Fibroblast of lung (primary cell): Measurements from ENCODE around the gene KCNG2. TPM values are rescaled to one million over a fixed set of nuclear protein-coding genes. Genes with fewer than 3 reads are reported as not detected.

ENCODE experiments used
- DNase-seq, 2 donors: peaks; one replicate each; pipeline versions ENCODE4 v3.0.0 to v3.0.0-alpha.2; 2010; ENCODE audit warnings: low read depth in 2 of 2
- H2AFZ ChIP-seq: 2 replicates; pipeline ENCODE4 v1.5.1; 2012; ENCODE audit warnings: low read length, control low read depth, inconsistent platforms
- H3K27ac ChIP-seq: 2 replicates; pipeline ENCODE4 v1.5.1; 2011; ENCODE audit warnings: low read length, control low read depth; ENCODE audit not compliant: insufficient read depth
- H3K27me3 ChIP-seq: 2 replicates; pipeline ENCODE4 v1.5.1; 2011; ENCODE audit warnings: mild to moderate bottlenecking, low read length; ENCODE audit not compliant: control insufficient read depth, insufficient read depth
- H3K36me3 ChIP-seq: 2 replicates; pipeline ENCODE4 v1.5.1; 2011; ENCODE audit warnings: low read length; ENCODE audit not compliant: control insufficient read depth, insufficient read depth
- H3K4me1 ChIP-seq: 2 replicates; pipeline ENCODE4 v1.5.1; 2011; ENCODE audit warnings: low read length; ENCODE audit not compliant: control insufficient read depth, insufficient read depth; ENCODE audit errors: extremely low read depth
- H3K4me2 ChIP-seq: 2 replicates; pipeline ENCODE4 v1.5.1; 2011; ENCODE audit warnings: low read length, control low read depth; ENCODE audit not compliant: insufficient read depth; ENCODE audit errors: extremely low read depth
- H3K4me3 ChIP-seq, 4 experiments: fragments of 200-600 bp in 1 of 4; sonication (generic) in 1 of 4; replicated peaks in 1 of 4; 2 replicates each; pipeline ENCODE4 v1.5.1; 2011 to 2016; ENCODE audit warnings: low read length in 4 of 4, low read depth in 3 of 4, mild to moderate bottlenecking in 3 of 4, control low read depth in 2 of 4, inconsistent platforms in 1 of 4, mixed read lengths in 1 of 4; ENCODE audit not compliant: insufficient read depth in 1 of 4; ENCODE audit errors: control extremely low read depth in 1 of 4
- H3K79me2 ChIP-seq: 2 replicates; pipeline ENCODE4 v1.5.1; 2012; ENCODE audit warnings: mild to moderate bottlenecking, low read length, inconsistent platforms; ENCODE audit not compliant: control insufficient read depth, insufficient read depth
- H3K9ac ChIP-seq: 2 replicates; pipeline ENCODE4 v1.5.1; 2011; ENCODE audit warnings: mild to moderate bottlenecking, low read length, control low read depth; ENCODE audit not compliant: insufficient read depth
- H3K9me3 ChIP-seq: 2 replicates; pipeline ENCODE4 v1.5.1; 2012; ENCODE audit warnings: low read depth, low read length; ENCODE audit not compliant: control insufficient read depth, insufficient read depth
- H4K20me1 ChIP-seq: 2 replicates; pipeline ENCODE4 v1.5.1; 2011; ENCODE audit warnings: low read length; ENCODE audit not compliant: control insufficient read depth, insufficient read depth; ENCODE audit errors: extremely low read depth
- CTCF ChIP-seq, 2 donors: IDR thresholded peaks in 1 of 2; conservative IDR thresholded peaks in 1 of 2; 1 replicate in 1 of 2; 2 replicates in 1 of 2; pipeline ENCODE4 v1.5.1; 2011 to 2012; ENCODE audit warnings: low read length in 2 of 2, control low read depth in 1 of 2, inconsistent platforms in 1 of 2, low read depth in 1 of 2, mild to moderate bottlenecking in 1 of 2
- EZH2 ChIP-seq: IDR thresholded peaks from 2 replicates; pipeline ENCODE4 v1.5.1; 2012; ENCODE audit warnings: low read length, control low read depth, mild to moderate bottlenecking; ENCODE audit errors: missing control alignments
- polyA plus RNA-seq, 2 donors: library from polyadenylated mRNA; depleted of rRNA in 1 of 2; stranded (reverse) in 1 of 2; unstranded in 1 of 2; fragments of >200 nt; gene quantifications; 2 replicates each; pipeline ENCODE4 v1.2.1, GENCODE V29; 2011 to 2012; ENCODE audit warnings: missing spikeins in 1 of 2
- total RNA-seq: library from RNA; depleted of rRNA; stranded (reverse); fragments of >200 nt; gene quantifications from 2 replicates; pipeline ENCODE4 v1.2.1, GENCODE V29; 2014

Gene KCNG2
- total and polyA plus RNA-seq, 2 donors (not counting 1 experiment from before 2014, with no cell fraction given) = 0.42 to 10.1 TPM

DNA sequence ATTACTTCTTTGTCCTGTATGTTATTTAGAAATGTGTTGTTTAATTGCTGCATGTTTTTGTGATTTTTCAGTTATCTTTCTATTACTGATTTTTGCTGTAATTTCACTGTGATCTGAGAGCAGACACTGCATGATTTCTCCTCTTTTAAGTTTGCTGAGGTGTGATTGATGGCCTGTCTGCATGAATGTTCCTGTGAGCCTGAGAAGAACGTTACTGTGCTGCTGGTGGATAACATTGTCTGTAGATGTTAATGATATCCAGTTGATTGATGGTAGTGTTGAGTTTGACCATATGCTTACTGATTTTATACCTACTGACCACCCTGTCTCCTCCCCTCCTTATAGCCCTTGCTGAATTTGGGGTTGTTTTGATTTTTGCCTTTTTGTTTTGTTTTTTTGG, 37.4 kb upstream of the KCNG2 start:
- Histone ChIP-seq H3K36me3 (peaks cover 1% of the 10 kb centered on the region), H3K4me3 (no peak overlapping the region), H4K20me1 (no peaks in the 10 kb centered on the region), H3K4me2 (no peak overlapping the region), H3K27ac (no peak overlapping the region), H3K9me3 (no peaks in the 10 kb centered on the region), H3K79me2 (no peaks in the 10 kb centered on the region), H2AFZ (no peak overlapping the region), H3K9ac (no peak overlapping the region), H3K4me1 (no peaks in the 10 kb centered on the region), H3K27me3 (no peaks in the 10 kb centered on the region)
- no peak for TF ChIP-seq EZH2
- DNase-seq = no peak

- Histone ChIP-seq H2AFZ (no peak overlapping the region), H3K4me2 (no peak overlapping the region), H3K9ac (no peak overlapping the region), H3K36me3 (no peaks in the 10 kb centered on the region), H3K4me3 (no peak overlapping the region), H3K27ac (no peak overlapping the region), H3K9me3 (no peaks in the 10 kb centered on the region), H3K79me2 (no peaks in the 10 kb centered on the region), H3K4me1 (no peaks in the 10 kb centered on the region), H3K27me3 (no peaks in the 10 kb centered on the region), H4K20me1 (no peaks in the 10 kb centered on the region)
- no peak for DNase-seq
- no peak for TF ChIP-seq CTCF (conservative IDR thresholded peaks at IDR 0.05 in 1 of 2, IDR thresholded peaks at IDR 0.05 in 1 of 2; ENCODE audit: low read depth in 1 of 2, low read length in 2 of 2)
- no peak for TF ChIP-seq EZH2
Observed at GRCh38 chr18:79760881-79761280, 36.9 kb upstream of the KCNG2 start.

DNA sequence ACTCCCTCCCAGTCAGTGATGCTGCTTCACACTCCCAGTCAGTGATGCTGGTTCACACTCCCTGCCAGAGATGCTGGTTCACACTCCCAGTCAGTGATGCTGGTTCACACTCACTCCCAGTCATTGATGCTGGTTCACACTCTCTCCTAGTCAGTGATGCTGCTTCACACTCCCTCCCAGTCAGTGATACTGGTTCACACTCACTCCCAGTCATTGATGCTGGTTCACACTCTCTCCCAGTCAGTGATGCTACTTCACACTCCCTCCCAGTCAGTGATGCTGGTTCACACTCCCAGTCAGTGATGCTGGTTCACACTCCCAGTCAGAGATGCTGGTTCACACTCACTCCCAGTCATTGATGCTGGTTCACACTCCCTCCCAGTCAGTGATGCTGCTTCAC, 34.3 kb upstream of the KCNG2 start:
- no peaks in the 10 kb centered on the region for H3K36me3 ChIP-seq
- TF ChIP-seq CTCF (conservative IDR thresholded peaks at IDR 0.05 in 1 of 2, IDR thresholded peaks at IDR 0.05 in 1 of 2; ENCODE audit: low read depth in 1 of 2, low read length in 2 of 2) (no peak), EZH2 (no peak)
- no peak for DNase-seq
- no peak overlapping the region for H3K4me2 ChIP-seq
- H3K9me3 ChIP-seq = no peaks in the 10 kb centered on the region
- H3K27ac ChIP-seq = no peak overlapping the region
- H3K4me3 ChIP-seq = no peak overlapping the region
- H3K79me2 ChIP-seq = no peaks in the 10 kb centered on the region
- H3K4me1 ChIP-seq = no peaks in the 10 kb centered on the region
- no peak overlapping the region for H2AFZ ChIP-seq
- H3K9ac ChIP-seq = no peak overlapping the region
- peaks cover 4% of the 10 kb centered on the region for H3K27me3 ChIP-seq
- no peaks in the 10 kb centered on the region for H4K20me1 ChIP-seq
